HG03108 (cell line): Measurements from ENCODE around the gene CLIC3.
A peak's percentile ranks its signal among the peaks of the same experiment; 100 is the strongest.
"Not testable (repeated sequence)": the region's sequence is repeated elsewhere in the genome, so short reads cannot be mapped to it uniquely, and the experiment has no call there.

ENCODE experiments used
- ATAC-seq: cut with Tn5 transposase; IDR thresholded peaks from one replicate; pipeline ENCODE4 v1.9.1; 2021; ENCODE audit warnings: moderate library complexity; ENCODE audit not compliant: unreplicated experiment

CLIC3 gene

GRCh38 chr9:137004285-137004684 is 7.9 kb upstream of the CLIC3 start:
- ATAC-seq: not testable (repeated sequence)

- ATAC-seq: no peak
Observed at GRCh38 chr9:137002646-137003041, 6.3 kb upstream of the CLIC3 start.

- ATAC-seq: no peak
Observed at GRCh38 chr9:137001857-137002645, 5.7 kb upstream of the CLIC3 start.

GRCh38 chr9:137000177-137000930 is 4.0 kb upstream of the CLIC3 start:
- peak; percentile 78 for ATAC-seq

GRCh38 chr9:136997830-136998234 is 1.5 kb upstream of the CLIC3 start:
- ATAC-seq: no peak

- no peak for ATAC-seq
Observed at GRCh38 chr9:136997371-136997770, 1.0 kb upstream of the CLIC3 start.

GRCh38 chr9:136995772-136996311 is 526 bp downstream of the CLIC3 start:
- ATAC-seq: no peak

- no peak for ATAC-seq
Observed at GRCh38 chr9:136995362-136995761, 1.0 kb downstream of the CLIC3 start.

GRCh38 chr9:136994888-136995230 is 1.5 kb downstream of the CLIC3 start:
- ATAC-seq: no peak

- ATAC-seq: no peak
Observed at GRCh38 chr9:136994180-136994887, 2.0 kb downstream of the CLIC3 start.

GRCh38 chr9:136992819-136993369 is 3.5 kb downstream of the CLIC3 start:
- ATAC-seq: no peak

- peak; percentile 79 for ATAC-seq
Observed at GRCh38 chr9:136991993-136992818, 4.2 kb downstream of the CLIC3 start, which contains the start of gene PAXX. Gene PAXX (plus strand): TSS chr9:136992422. CDS start chr9:136992444, 22 bp downstream.

- ATAC-seq: no peak
Observed at GRCh38 chr9:136990242-136990911, 6.0 kb downstream of the CLIC3 start.

GRCh38 chr9:136988872-136989271 is 7.5 kb downstream of the CLIC3 start:
- ATAC-seq: no peak

- ATAC-seq: no peak
Observed at GRCh38 chr9:136985853-136986252, 10.5 kb downstream of the CLIC3 start.

GRCh38 chr9:136985027-136985602 is 11.3 kb downstream of the CLIC3 start:
- no peak for ATAC-seq

- ATAC-seq: no peak
Observed at GRCh38 chr9:136984464-136985026, 11.8 kb downstream of the CLIC3 start.

- ATAC-seq: no peak
Observed at GRCh38 chr9:136983656-136984314, 12.6 kb downstream of the CLIC3 start.
